ENCODE data around the gene GRAMD1A.

DNA sequence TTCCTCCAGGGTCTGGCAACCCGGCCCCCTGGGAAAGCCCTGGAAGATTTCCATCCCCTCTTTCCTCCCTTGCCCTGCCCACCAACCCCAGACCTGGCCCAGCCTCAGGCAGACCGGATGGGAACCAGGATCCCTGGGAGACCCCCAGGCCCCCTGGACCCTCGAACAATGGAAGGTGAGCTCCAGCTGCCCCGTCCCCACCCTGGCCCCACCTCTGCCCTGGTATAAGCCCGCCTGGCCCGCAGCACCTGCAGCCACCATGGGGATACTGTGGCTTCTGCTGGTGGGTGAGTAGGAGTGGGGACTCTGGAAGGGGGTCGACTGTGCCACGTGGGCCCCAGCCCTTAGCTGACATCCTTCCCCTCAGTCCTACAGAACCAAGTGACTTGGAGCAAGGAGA lies 73.8 kb downstream of the GRAMD1A start:
- no peak for TF ChIP-seq ZNF274 (IDR thresholded peaks at IDR 0.05; ENCODE audit: low read depth, low read length)
- TF ChIP-seq SUZ12 (IDR thresholded peaks at IDR 0.05; ENCODE audit: extremely low read depth, insufficient read depth, insufficient read length) = no peak
